Esophagus squamous epithelium (tissue), 5 donors: ENCODE results near the gene PLSCR4. TPM values are rescaled to one million over a fixed set of nuclear protein-coding genes. Genes with fewer than 3 reads are reported as not detected.

Experiments used
- DNase-seq: peaks from one replicate; lab custom pipeline; 2025; lab: John Stamatoyannopoulos, UW
- H3K27ac ChIP-seq, 4 donors: fragments of 200-600 bp; sonication (generic); one replicate each; pipeline ENCODE4 v1.5.1; 2016 to 2019; ENCODE audit warnings: mild to moderate bottlenecking in 1 of 4
- H3K27me3 ChIP-seq, 4 donors: fragments of 200-600 bp; sonication (generic); 1 replicate in 3 of 4; 2 replicates in 1 of 4; pipeline versions ENCODE4 v1.5.1 to v1.6.0; 2017 to 2021; ENCODE audit warnings: antibody characterized with exemption in 1 of 4
- H3K36me3 ChIP-seq, 3 donors: fragments of 200-600 bp; sonication (generic); one replicate each; pipeline ENCODE4 v1.5.1; 2016 to 2019
- H3K4me1 ChIP-seq, 3 donors: fragments of 200-600 bp; sonication (generic); one replicate each; pipeline ENCODE4 v1.5.1; 2017 to 2019
- H3K4me3 ChIP-seq, 4 donors: fragments of 200-600 bp; sonication (generic); 1 replicate in 3 of 4; 2 replicates in 1 of 4; pipeline ENCODE4 v1.5.1; 2016 to 2019; ENCODE audit warnings: mild to moderate bottlenecking in 2 of 4, moderate library complexity in 1 of 4
- H3K9me3 ChIP-seq, 3 donors: fragments of 200-600 bp; sonication (generic); one replicate each; pipeline ENCODE4 v1.5.1; 2016 to 2019
- CTCF ChIP-seq, 6 experiments: fragments of 450-650 bp in 4 of 6; fragments of 200-600 bp in 2 of 6; sonication (generic) in 2 of 6; IDR thresholded peaks; one replicate each; pipeline ENCODE4 v1.5.1; 2016 to 2019; ENCODE audit warnings: antibody characterized with exemption in 6 of 6, mild to moderate bottlenecking in 4 of 6, moderate library complexity in 4 of 6
- POLR2A ChIP-seq, 4 donors: fragments of 450-650 bp; IDR thresholded peaks; one replicate each; pipeline ENCODE4 v1.6.1; 2017; ENCODE audit warnings: antibody characterized with exemption in 4 of 4, mild to moderate bottlenecking in 4 of 4, moderate library complexity in 3 of 4
- WGBS, 2 donors: methylation state at CpG; one replicate each; pipeline ENCODE4 v1.1.5; 2018; 5-methylcytosine and 5-hydroxymethylcytosine counted together
- intact Hi-C: fragments of 100-400 bp; cut with DNase I; formaldehyde crosslinking; loops from one replicate; pipeline ENCODE4 v1.15.0; 2022
- total RNA-seq, 4 donors: library from RNA; depleted of rRNA; stranded (reverse); fragments of >200 nt; gene quantifications; one replicate each; pipeline ENCODE4 v1.1.0, GENCODE V29; 2016
- donor health status: DM: yes; HTN: yes; CAD: no.

Gene PLSCR4
- total RNA-seq, 4 donors from 2014 or later: 5.5 to 39.1 (median 13.4) TPM

GRCh38 chr3:146200461-146201220, 50.3 kb downstream of the PLSCR4 start:
- TF ChIP-seq CTCF (IDR thresholded peaks at IDR 0.05) (no peak), POLR2A (IDR thresholded peaks at IDR 0.05) (no peak)
- intact Hi-C loops: no loop called here
- WGBS, 2 donors: 71 to 92% methylated on average over 2 of the region's 2 CpGs
- Histone ChIP-seq H3K4me3 (no peak overlapping the region), H3K4me1 (peaks cover 0 to 3% (median 0%) of the 10 kb centered on the region in 3 donors), H3K27me3 (no peaks in the 10 kb centered on the region), H3K36me3 (peaks cover 0 to 8% (median 0%) of the 10 kb centered on the region in 3 donors), H3K27ac (no peak overlapping the region), H3K9me3 (no peaks in the 10 kb centered on the region)
- no peak for DNase-seq

GRCh38 chr3:146199762-146200161, 51.1 kb downstream of the PLSCR4 start:
- intact Hi-C loops: no loop called here
- Histone ChIP-seq H3K9me3 (no peaks in the 10 kb centered on the region), H3K27me3 (no peaks in the 10 kb centered on the region), H3K36me3 (peaks cover 0 to 5% (median 0%) of the 10 kb centered on the region in 3 donors), H3K4me1 (peaks cover 0 to 6% (median 0%) of the 10 kb centered on the region in 3 donors), H3K27ac (no peak overlapping the region), H3K4me3 (no peak overlapping the region)
- TF ChIP-seq CTCF (IDR thresholded peaks at IDR 0.05) (no peak), POLR2A (IDR thresholded peaks at IDR 0.05) (no peak)
- DNase-seq: no peak
- 79 to 88% methylated on average over 5 of the region's 5 CpGs for WGBS, 2 donors

GRCh38 chr3:146196789-146197188, 54.1 kb downstream of the PLSCR4 start:
- no peaks in the 10 kb centered on the region for H3K27me3 ChIP-seq
- TF ChIP-seq CTCF (IDR thresholded peaks at IDR 0.05) (no peak), POLR2A (IDR thresholded peaks at IDR 0.05) (no peak)
- H3K4me1 ChIP-seq: peaks cover 0 to 6% (median 0%) of the 10 kb centered on the region in 3 donors
- H3K9me3 ChIP-seq: no peaks in the 10 kb centered on the region
- no peak for DNase-seq
- no peak overlapping the region for H3K4me3 ChIP-seq
- 95 to 96% methylated on average over 2 of the region's 2 CpGs for WGBS, 2 donors
- intact Hi-C loops: no loop called here
- H3K36me3 ChIP-seq: peaks cover 0 to 23% (median 0%) of the 10 kb centered on the region in 3 donors
- no peak overlapping the region for H3K27ac ChIP-seq

- peaks cover 0 to 6% (median 0%) of the 10 kb centered on the region in 3 donors for H3K4me1 ChIP-seq
- peak overlapping the region in 1 of 4 donors; percentile 18 for H3K27ac ChIP-seq
- H3K27me3 ChIP-seq: no peaks in the 10 kb centered on the region
- H3K4me3 ChIP-seq: no peak overlapping the region
- peaks cover 0 to 25% (median 0%) of the 10 kb centered on the region in 3 donors for H3K36me3 ChIP-seq
- DNase-seq: no peak
- intact Hi-C loops: no loop called here
- no peak for TF ChIP-seq CTCF (IDR thresholded peaks at IDR 0.05)
- no peak for TF ChIP-seq POLR2A (IDR thresholded peaks at IDR 0.05)
- no peaks in the 10 kb centered on the region for H3K9me3 ChIP-seq
- WGBS, 2 donors: 44 to 64% methylated on average over 4 of the region's 4 CpGs
Observed at GRCh38 chr3:146195605-146196004, 55.3 kb downstream of the PLSCR4 start.

GRCh38 chr3:146195030-146195429, 55.9 kb downstream of the PLSCR4 start:
- Histone ChIP-seq H3K27ac (no peak overlapping the region), H3K4me3 (no peak overlapping the region), H3K9me3 (no peaks in the 10 kb centered on the region), H3K4me1 (peaks cover 0 to 6% (median 0%) of the 10 kb centered on the region in 3 donors), H3K36me3 (peaks cover 0 to 28% (median 0%) of the 10 kb centered on the region in 3 donors), H3K27me3 (no peaks in the 10 kb centered on the region)
- 56 to 75% methylated on average over 3 of the region's 3 CpGs for WGBS, 2 donors
- intact Hi-C loops: no loop called here
- TF ChIP-seq CTCF (IDR thresholded peaks at IDR 0.05): no peak
- DNase-seq: no peak
